Measurements from ENCODE around the gene PIGU.

GRCh38 chr20:34537651-34538050 is 139.2 kb downstream of the PIGU start:
- TF ChIP-seq ZBTB33 (IDR thresholded peaks at IDR 0.05), result no peak
- TF ChIP-seq, protein P1, sequence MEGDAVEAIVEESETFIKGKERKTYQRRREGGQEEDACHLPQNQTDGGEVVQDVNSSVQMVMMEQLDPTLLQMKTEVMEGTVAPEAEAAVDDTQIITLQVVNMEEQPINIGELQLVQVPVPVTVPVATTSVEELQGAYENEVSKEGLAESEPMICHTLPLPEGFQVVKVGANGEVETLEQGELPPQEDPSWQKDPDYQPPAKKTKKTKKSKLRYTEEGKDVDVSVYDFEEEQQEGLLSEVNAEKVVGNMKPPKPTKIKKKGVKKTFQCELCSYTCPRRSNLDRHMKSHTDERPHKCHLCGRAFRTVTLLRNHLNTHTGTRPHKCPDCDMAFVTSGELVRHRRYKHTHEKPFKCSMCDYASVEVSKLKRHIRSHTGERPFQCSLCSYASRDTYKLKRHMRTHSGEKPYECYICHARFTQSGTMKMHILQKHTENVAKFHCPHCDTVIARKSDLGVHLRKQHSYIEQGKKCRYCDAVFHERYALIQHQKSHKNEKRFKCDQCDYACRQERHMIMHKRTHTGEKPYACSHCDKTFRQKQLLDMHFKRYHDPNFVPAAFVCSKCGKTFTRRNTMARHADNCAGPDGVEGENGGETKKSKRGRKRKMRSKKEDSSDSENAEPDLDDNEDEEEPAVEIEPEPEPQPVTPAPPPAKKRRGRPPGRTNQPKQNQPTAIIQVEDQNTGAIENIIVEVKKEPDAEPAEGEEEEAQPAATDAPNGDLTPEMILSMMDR (IDR thresholded peaks at IDR 0.05; ENCODE audit: low read depth, low read length, missing input control), result no peak
- TF ChIP-seq SP1 (IDR thresholded peaks at IDR 0.05), result no peak
- TF ChIP-seq, protein P2, sequence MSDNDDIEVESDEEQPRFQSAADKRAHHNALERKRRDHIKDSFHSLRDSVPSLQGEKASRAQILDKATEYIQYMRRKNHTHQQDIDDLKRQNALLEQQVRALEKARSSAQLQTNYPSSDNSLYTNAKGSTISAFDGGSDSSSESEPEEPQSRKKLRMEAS (IDR thresholded peaks at IDR 0.05), result no peak
- no peak for TF ChIP-seq JUND (IDR thresholded peaks at IDR 0.05)
- no peak for TF ChIP-seq RAD21 (IDR thresholded peaks at IDR 0.05)
- TF ChIP-seq NR2F2 (IDR thresholded peaks at IDR 0.05), result no peak
- no peak for TF ChIP-seq YY1 (IDR thresholded peaks at IDR 0.05)
- no peak for TF ChIP-seq REST (IDR thresholded peaks at IDR 0.05)
- TF ChIP-seq TAF1 (conservative IDR thresholded peaks at IDR 0.05), result no peak
- TF ChIP-seq, protein P3, sequence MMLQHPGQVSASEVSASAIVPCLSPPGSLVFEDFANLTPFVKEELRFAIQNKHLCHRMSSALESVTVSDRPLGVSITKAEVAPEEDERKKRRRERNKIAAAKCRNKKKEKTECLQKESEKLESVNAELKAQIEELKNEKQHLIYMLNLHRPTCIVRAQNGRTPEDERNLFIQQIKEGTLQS (IDR thresholded peaks at IDR 0.05), result no peak
- no peak for TF ChIP-seq HNF4A (conservative IDR thresholded peaks at IDR 0.05)
